ENCODE data around the gene GLDC. TPM values are rescaled to one million over a fixed set of nuclear protein-coding genes. Genes with fewer than 3 reads are reported as not detected.
"Not testable (repeated sequence)": the region's sequence is repeated elsewhere in the genome, so short reads cannot be mapped to it uniquely, and the experiment has no call there.

Gene GLDC
- polyA plus RNA-seq, 1 donor from 2014 or later: 1.0 TPM

- Mint-ChIP-seq H3K36me3 (peaks cover 7% of the 10 kb centered on the region), H3K27ac (peak overlapping the region in 2 of 3 donors; percentile 15 to 52), H3K27me3 (peaks cover 37% of the 10 kb centered on the region), H3K4me3 (peak overlapping the region; percentile 79 to 92 (median 84)), H3K9me3 (no peaks in the 10 kb centered on the region), H3K4me1 (peaks cover 16 to 23% (median 17%) of the 10 kb centered on the region in 3 donors)
Observed at GRCh38 chr9:6644346-6645104, 1.0 kb downstream of the GLDC start.

DNA sequence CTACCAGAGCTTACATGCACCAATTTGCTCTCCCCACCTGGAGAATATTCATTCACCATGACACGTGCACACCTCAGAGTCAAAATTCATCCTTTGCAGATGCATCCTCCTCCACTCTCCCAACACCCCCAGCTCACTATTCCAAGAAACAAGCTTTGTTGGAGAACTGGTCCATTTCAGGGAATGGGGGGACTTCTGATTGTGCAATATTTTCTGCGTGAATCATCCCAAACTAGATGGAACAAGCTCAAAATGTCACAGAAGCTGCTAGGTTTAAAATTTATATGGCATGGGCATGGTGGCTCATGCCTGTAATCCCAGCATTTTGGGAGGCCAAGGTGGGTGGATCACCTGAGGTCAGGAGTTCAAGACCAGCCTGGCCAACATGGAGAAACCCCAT, 3.6 kb downstream of the GLDC start:
- peaks cover 34% of the 10 kb centered on the region for H3K27me3 Mint-ChIP-seq
- no peaks in the 10 kb centered on the region for H3K9me3 Mint-ChIP-seq
- H3K36me3 Mint-ChIP-seq: peaks cover 7% of the 10 kb centered on the region
- H3K4me3 Mint-ChIP-seq: peak overlapping the region in 2 of 4 donors; percentile 18 to 74
- H3K4me1 Mint-ChIP-seq: peaks cover 17 to 29% (median 20%) of the 10 kb centered on the region in 3 donors
- no peak overlapping the region for H3K27ac Mint-ChIP-seq

- Mint-ChIP-seq H3K9me3 (no peaks in the 10 kb centered on the region), H3K27ac (no peak overlapping the region), H3K4me3 (peak overlapping the region in 2 of 4 donors; percentile 18 to 74), H3K4me1 (peaks cover 17 to 29% (median 20%) of the 10 kb centered on the region in 3 donors), H3K27me3 (peaks cover 34% of the 10 kb centered on the region), H3K36me3 (peaks cover 7% of the 10 kb centered on the region)
Observed at GRCh38 chr9:6641561-6641960, 4.0 kb downstream of the GLDC start.

GRCh38 chr9:6641056-6641455, 4.5 kb downstream of the GLDC start:
- Mint-ChIP-seq H3K4me3 (peak overlapping the region in 1 of 4 donors; percentile 76), H3K4me1 (peaks cover 13 to 25% (median 18%) of the 10 kb centered on the region in 3 donors), H3K27me3 (peaks cover 34% of the 10 kb centered on the region), H3K27ac (no peak overlapping the region), H3K9me3 (no peaks in the 10 kb centered on the region), H3K36me3 (peaks cover 7% of the 10 kb centered on the region)

DNA sequence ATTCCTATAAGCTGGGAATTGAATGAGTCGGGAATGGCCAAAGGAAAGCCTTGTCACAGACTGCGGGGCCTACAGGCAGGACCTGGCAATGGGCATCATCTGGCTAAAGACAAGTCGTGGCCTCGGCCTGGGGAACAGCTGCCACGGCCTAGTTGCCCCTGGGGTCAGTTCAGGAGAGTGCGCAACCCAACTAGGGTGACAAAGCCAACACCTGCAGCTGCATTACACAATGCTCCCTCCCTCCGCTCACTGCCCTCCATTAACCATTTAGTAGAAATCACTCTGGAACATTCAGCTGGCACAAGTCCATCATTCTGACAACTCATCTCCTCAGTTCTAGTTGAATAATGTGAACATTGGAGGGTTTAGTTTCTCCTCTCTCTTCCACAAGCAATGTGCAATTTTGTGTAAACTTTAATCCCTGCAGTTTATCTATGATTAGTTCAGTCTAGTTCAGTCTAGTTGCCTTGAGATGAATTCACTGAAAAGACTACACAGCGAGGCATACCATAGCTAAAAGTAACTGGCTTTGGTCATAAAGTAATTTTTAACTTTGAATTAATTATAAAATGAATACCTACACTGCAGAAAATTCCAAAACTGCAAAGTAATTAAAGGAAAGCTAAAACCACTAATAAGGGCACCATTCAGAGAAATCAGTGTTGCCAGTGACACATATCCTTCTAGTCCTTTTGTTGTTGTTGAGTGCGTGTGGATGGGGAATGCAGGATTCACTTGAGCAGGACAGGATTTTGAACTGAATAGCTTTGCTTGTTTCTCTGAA, 5.1 kb downstream of the GLDC start:
- H3K27me3 Mint-ChIP-seq: peaks cover 32% of the 10 kb centered on the region
- no peak overlapping the region for H3K27ac Mint-ChIP-seq
- H3K4me3 Mint-ChIP-seq: no peak overlapping the region
- H3K9me3 Mint-ChIP-seq: no peaks in the 10 kb centered on the region
- H3K4me1 Mint-ChIP-seq: peaks cover 9 to 21% (median 16%) of the 10 kb centered on the region in 3 donors
- peaks cover 7% of the 10 kb centered on the region for H3K36me3 Mint-ChIP-seq

GRCh38 chr9:6639622-6640021, 5.9 kb downstream of the GLDC start:
- peaks cover 6 to 19% (median 16%) of the 10 kb centered on the region in 3 donors for H3K4me1 Mint-ChIP-seq
- H3K27me3 Mint-ChIP-seq: peaks cover 28% of the 10 kb centered on the region
- peaks cover 0 to 1% (median 0%) of the 10 kb centered on the region in 3 donors for H3K9me3 Mint-ChIP-seq
- peaks cover 7% of the 10 kb centered on the region for H3K36me3 Mint-ChIP-seq
- peak overlapping the region in 2 of 3 donors; percentile 11 to 43 for H3K27ac Mint-ChIP-seq
- peak overlapping the region in 1 of 4 donors; percentile 76 for H3K4me3 Mint-ChIP-seq

- H3K4me1 Mint-ChIP-seq: peaks cover 26 to 38% (median 26%) of the 10 kb centered on the region in 3 donors
- H3K27ac Mint-ChIP-seq: peak overlapping the region in 1 of 3 donors; percentile 60
- H3K36me3 Mint-ChIP-seq: peaks cover 1% of the 10 kb centered on the region
- H3K9me3 Mint-ChIP-seq: peaks cover 0 to 1% (median 0%) of the 10 kb centered on the region in 3 donors
- peaks cover 11% of the 10 kb centered on the region for H3K27me3 Mint-ChIP-seq
- no peak overlapping the region for H3K4me3 Mint-ChIP-seq
Observed at GRCh38 chr9:6634444-6634843, 11.1 kb downstream of the GLDC start.

DNA sequence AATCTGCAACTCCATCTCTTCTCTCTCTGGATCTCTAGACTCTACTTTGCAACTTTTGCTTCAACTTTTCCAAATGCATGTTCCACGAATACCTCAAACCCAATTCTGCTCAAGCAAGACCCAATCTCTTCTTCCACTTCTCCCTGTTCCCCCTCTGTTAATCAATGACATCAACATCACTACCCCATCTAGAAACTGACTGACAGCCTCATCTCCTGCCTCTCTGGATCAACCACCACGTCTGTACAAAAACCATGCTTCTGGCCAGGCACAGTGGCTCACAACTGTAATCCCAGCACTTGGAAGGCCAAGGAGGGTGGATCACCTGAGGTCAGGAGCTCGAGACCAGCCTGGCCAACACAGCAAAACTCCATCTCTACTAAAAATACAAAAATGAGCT, 12.2 kb downstream of the GLDC start:
- peaks cover 1% of the 10 kb centered on the region for H3K36me3 Mint-ChIP-seq
- peaks cover 9% of the 10 kb centered on the region for H3K27me3 Mint-ChIP-seq

GRCh38 chr9:6632516-6633183, 12.9 kb downstream of the GLDC start:
- H3K27ac Mint-ChIP-seq: peak overlapping the region in 1 of 3 donors; percentile 28
- peaks cover 20 to 33% (median 26%) of the 10 kb centered on the region in 3 donors for H3K4me1 Mint-ChIP-seq
- H3K36me3 Mint-ChIP-seq: peaks cover 1% of the 10 kb centered on the region
- peaks cover 9% of the 10 kb centered on the region for H3K27me3 Mint-ChIP-seq
- peaks cover 0 to 1% (median 0%) of the 10 kb centered on the region in 3 donors for H3K9me3 Mint-ChIP-seq
- H3K4me3 Mint-ChIP-seq: peak overlapping the region in 3 of 4 donors; percentile 56 to 85 (median 63)

More for the DNA sequence above, 12.2 kb downstream of the GLDC start:
- Mint-ChIP-seq H3K27ac (no peak overlapping the region), H3K4me1 (peaks cover 20 to 33% (median 26%) of the 10 kb centered on the region in 3 donors), H3K4me3 (peak overlapping the region in 3 of 4 donors; percentile 56 to 85 (median 63)), H3K9me3 (peaks cover 0 to 1% (median 0%) of the 10 kb centered on the region in 3 donors)

DNA sequence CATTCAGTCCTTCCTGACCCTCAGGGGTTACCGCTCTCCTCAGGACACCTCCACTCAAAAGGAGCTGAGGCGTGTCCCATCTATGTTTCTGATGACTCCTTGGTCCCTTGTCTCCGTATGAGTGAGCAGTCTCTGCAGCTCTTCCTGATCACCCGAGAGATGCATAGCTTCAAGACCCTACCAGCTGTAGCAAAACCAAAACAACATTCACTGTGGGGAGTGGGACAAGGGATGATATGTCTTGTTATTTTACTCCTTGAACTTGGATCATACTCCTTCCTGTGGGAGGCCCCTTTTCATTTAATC, 14.4 kb downstream of the GLDC start:
- H3K27ac Mint-ChIP-seq: no peak overlapping the region
- peaks cover 5% of the 10 kb centered on the region for H3K27me3 Mint-ChIP-seq
- H3K36me3 Mint-ChIP-seq: peaks cover 1% of the 10 kb centered on the region
- H3K9me3 Mint-ChIP-seq: peaks cover 0 to 1% (median 0%) of the 10 kb centered on the region in 3 donors
- H3K4me1 Mint-ChIP-seq: peaks cover 22 to 33% (median 26%) of the 10 kb centered on the region in 3 donors
- peak overlapping the region in 2 of 4 donors; percentile 58 to 66 for H3K4me3 Mint-ChIP-seq

GRCh38 chr9:6630502-6631206, 14.9 kb downstream of the GLDC start:
- H3K9me3 Mint-ChIP-seq: peaks cover 0 to 1% (median 0%) of the 10 kb centered on the region in 3 donors
- peaks cover 22 to 33% (median 26%) of the 10 kb centered on the region in 3 donors for H3K4me1 Mint-ChIP-seq
- H3K4me3 Mint-ChIP-seq: peak overlapping the region in 3 of 4 donors; percentile 58 to 67 (median 66)
- H3K36me3 Mint-ChIP-seq: peaks cover 1% of the 10 kb centered on the region
- peak overlapping the region in 1 of 3 donors; percentile 37 for H3K27ac Mint-ChIP-seq
- peaks cover 4% of the 10 kb centered on the region for H3K27me3 Mint-ChIP-seq

DNA sequence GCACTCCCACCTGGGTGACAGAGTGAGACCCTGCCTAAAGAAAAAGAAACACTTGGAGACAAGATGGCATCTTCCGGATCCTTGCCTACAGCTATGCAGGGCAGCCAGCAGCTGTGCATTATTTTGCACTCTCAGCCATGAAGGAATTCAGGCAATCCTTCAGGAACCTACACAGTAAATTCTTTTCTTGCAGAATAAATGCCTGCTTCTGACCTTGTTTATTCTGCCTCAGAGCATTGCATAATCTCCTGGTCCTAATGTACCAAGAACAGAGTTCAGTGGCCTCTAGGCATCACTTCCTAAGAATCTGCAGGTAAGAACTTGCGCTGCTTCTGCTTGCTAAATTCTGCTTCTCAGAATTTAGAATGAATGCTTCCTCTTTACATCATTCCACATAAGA, 16.8 kb downstream of the GLDC start:
- Mint-ChIP-seq H3K27ac (no peak overlapping the region), H3K9me3 (no peaks in the 10 kb centered on the region), H3K27me3 (peaks cover 4% of the 10 kb centered on the region), H3K36me3 (peaks cover 1% of the 10 kb centered on the region), H3K4me3 (no peak overlapping the region), H3K4me1 (peaks cover 22 to 33% (median 26%) of the 10 kb centered on the region in 3 donors)

DNA sequence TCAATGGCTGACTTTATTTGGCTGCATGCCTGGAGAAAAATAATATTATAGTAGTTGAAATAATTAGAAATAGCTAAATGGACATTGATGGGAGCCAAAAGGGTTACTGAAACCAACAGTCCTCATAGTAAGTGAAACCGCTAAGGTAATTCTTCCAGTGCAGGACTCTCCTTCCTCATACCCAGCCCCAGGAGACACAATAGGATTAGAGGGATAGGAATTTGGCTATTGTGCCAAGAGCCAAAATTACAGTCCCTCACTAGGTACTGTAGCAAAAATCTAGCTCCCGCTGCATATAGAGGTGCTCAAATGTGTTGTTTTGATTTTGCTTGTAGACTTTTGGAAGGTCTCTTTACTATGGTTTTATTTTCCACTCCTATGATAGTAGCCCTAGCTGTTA, 20.2 kb downstream of the GLDC start:
- Mint-ChIP-seq H3K27me3 (peaks cover 4% of the 10 kb centered on the region), H3K4me1 (peaks cover 4 to 5% (median 4%) of the 10 kb centered on the region in 3 donors), H3K36me3 (peaks cover 3% of the 10 kb centered on the region), H3K4me3 (no peak overlapping the region), H3K9me3 (peaks cover 0 to under 1% (median 0%) of the 10 kb centered on the region in 3 donors), H3K27ac (no peak overlapping the region)

DNA sequence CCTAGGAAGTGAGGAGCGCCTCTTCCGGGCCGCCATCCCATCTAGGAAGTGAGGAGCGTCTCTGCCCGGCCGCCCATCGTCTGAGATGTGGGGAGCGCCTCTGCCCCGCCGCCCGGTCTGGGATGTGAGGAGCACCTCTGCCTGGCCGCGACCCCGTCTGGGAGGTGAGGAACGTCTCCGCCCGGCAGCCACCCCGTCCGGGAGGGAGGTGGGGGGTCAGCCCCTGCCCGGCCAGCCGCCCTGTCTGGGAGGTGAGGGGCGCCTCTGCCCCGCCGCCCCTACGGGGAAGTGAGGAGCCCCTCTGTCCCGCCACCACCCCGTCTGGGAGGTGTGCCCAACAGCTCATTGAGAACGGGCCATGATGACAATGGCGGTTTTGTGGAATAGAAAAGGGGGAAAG, 22.7 kb downstream of the GLDC start:
- H3K27ac Mint-ChIP-seq, H3K4me3 Mint-ChIP-seq, H3K9me3 Mint-ChIP-seq, H3K27me3 Mint-ChIP-seq, H3K36me3 Mint-ChIP-seq: not testable (repeated sequence)
- H3K4me1 Mint-ChIP-seq: peaks cover 11 to 12% (median 12%) of the 10 kb centered on the region in 3 donors

Measured in IgD-negative memory B cell (primary cell).